T-helper 22 cell (primary cell): ENCODE data around the gene C11orf54.

Source experiments
- DNase-seq: peaks from one replicate; pipeline ENCODE4 v3.0.0-alpha.2; 2020; ENCODE audit warnings: low read depth

C11orf54 gene

GRCh38 chr11:93741094-93741881 is at the start of gene C11orf54, which contains the start of gene TAF1D:
TSS of gene C11orf54 (plus strand) at chr11:93741672. CDS start at chr11:93747394, 5,722 bp downstream.
TSS of gene TAF1D (minus strand) at chr11:93741495. CDS start at chr11:93739304, 2,191 bp downstream.
- DNase-seq, result peak; percentile 96

- DNase-seq, result no peak
These were observed 47.4 kb upstream of the C11orf54 start for GRCh38 chr11:93694109-93694508.

GRCh38 chr11:93694557-93694956 is 46.9 kb upstream of the C11orf54 start:
- no peak for DNase-seq

GRCh38 chr11:93697611-93698010 is 43.9 kb upstream of the C11orf54 start:
- no peak for DNase-seq

GRCh38 chr11:93700830-93701229 is 40.6 kb upstream of the C11orf54 start:
- no peak for DNase-seq

GRCh38 chr11:93704237-93704636 is 37.2 kb upstream of the C11orf54 start:
- no peak for DNase-seq

GRCh38 chr11:93710239-93710638 is 31.2 kb upstream of the C11orf54 start:
- DNase-seq, result no peak

GRCh38 chr11:93712678-93713077 is 28.8 kb upstream of the C11orf54 start:
- DNase-seq, result no peak

GRCh38 chr11:93715797-93716396 is 25.6 kb upstream of the C11orf54 start:
- DNase-seq, result no peak

GRCh38 chr11:93717501-93717900 is 24.0 kb upstream of the C11orf54 start:
- no peak for DNase-seq

GRCh38 chr11:93718057-93718563 is 23.4 kb upstream of the C11orf54 start:
- no peak for DNase-seq

GRCh38 chr11:93719310-93719709 is 22.2 kb upstream of the C11orf54 start:
- DNase-seq, result no peak

GRCh38 chr11:93720522-93720921 is 20.9 kb upstream of the C11orf54 start:
- no peak for DNase-seq

GRCh38 chr11:93724089-93724488 is 17.4 kb upstream of the C11orf54 start:
- no peak for DNase-seq

GRCh38 chr11:93727985-93728791 is 13.3 kb upstream of the C11orf54 start:
- DNase-seq, result no peak

GRCh38 chr11:93728792-93729128 is 12.7 kb upstream of the C11orf54 start:
- no peak for DNase-seq

GRCh38 chr11:93729129-93729616 is 12.3 kb upstream of the C11orf54 start:
- no peak for DNase-seq

GRCh38 chr11:93730108-93731107 is 11.1 kb upstream of the C11orf54 start:
- DNase-seq, result no peak

- DNase-seq, result no peak
These were observed 9.1 kb upstream of the C11orf54 start for GRCh38 chr11:93732237-93732892.

GRCh38 chr11:93733474-93733873 is 8.0 kb upstream of the C11orf54 start:
- DNase-seq, result no peak
